Fibroblast of skin of left biceps (primary cell): Measurements from ENCODE around the gene HSD17B7.
"Not testable (repeated sequence)": the region's sequence is repeated elsewhere in the genome, so short reads cannot be mapped to it uniquely, and the experiment has no call there.

Source experiments
- DNase-seq, 2 experiments: peaks; one replicate each; pipeline ENCODE4 v3.0.0-alpha.2; 2013; ENCODE audit warnings: low read depth in 2 of 2

Gene HSD17B7

GRCh38 chr1:162790303-162790984, at the start of gene HSD17B7:
TSS of gene HSD17B7 (plus strand) at chr1:162790702. CDS start at chr1:162790801, 99 bp downstream.
- peak in 1 of 2 experiments; percentile 2 for DNase-seq

GRCh38 chr1:162740755-162741154, 49.7 kb upstream of the HSD17B7 start:
- DNase-seq: no peak

- no peak for DNase-seq
Measured at GRCh38 chr1:162741574-162741973, 48.9 kb upstream of the HSD17B7 start.

- DNase-seq: not testable (repeated sequence)
Measured at GRCh38 chr1:162746264-162746942, 44.1 kb upstream of the HSD17B7 start.

- DNase-seq: no peak
Measured at GRCh38 chr1:162753001-162753658, 37.4 kb upstream of the HSD17B7 start.

GRCh38 chr1:162753998-162754585, 36.4 kb upstream of the HSD17B7 start:
- DNase-seq: no peak

- DNase-seq: no peak
Measured at GRCh38 chr1:162755306-162755705, 35.2 kb upstream of the HSD17B7 start.

GRCh38 chr1:162756523-162756922, 34.0 kb upstream of the HSD17B7 start:
- DNase-seq: no peak

- DNase-seq: no peak
Measured at GRCh38 chr1:162757476-162757875, 33.0 kb upstream of the HSD17B7 start.

GRCh38 chr1:162765788-162766187, 24.7 kb upstream of the HSD17B7 start:
- DNase-seq: no peak

- no peak for DNase-seq
Measured at GRCh38 chr1:162772571-162773154, 17.8 kb upstream of the HSD17B7 start.

GRCh38 chr1:162774007-162774406, 16.5 kb upstream of the HSD17B7 start:
- no peak for DNase-seq

- no peak for DNase-seq
Measured at GRCh38 chr1:162779043-162779442, 11.5 kb upstream of the HSD17B7 start.

GRCh38 chr1:162782671-162783070, 7.8 kb upstream of the HSD17B7 start:
- DNase-seq: no peak

GRCh38 chr1:162784926-162785325, 5.6 kb upstream of the HSD17B7 start:
- not testable (repeated sequence) for DNase-seq

GRCh38 chr1:162788783-162789182, 1.7 kb upstream of the HSD17B7 start:
- DNase-seq: not testable (repeated sequence)

- not testable (repeated sequence) for DNase-seq
Measured at GRCh38 chr1:162790985-162791357, 469 bp downstream of the HSD17B7 start.

- not testable (repeated sequence) for DNase-seq
Measured at GRCh38 chr1:162794284-162794683, 3.8 kb downstream of the HSD17B7 start.

GRCh38 chr1:162796617-162797279, 6.2 kb downstream of the HSD17B7 start:
- DNase-seq: not testable (repeated sequence)

GRCh38 chr1:162799995-162800830, 9.7 kb downstream of the HSD17B7 start:
- peak; percentile 20 to 23 for DNase-seq
